Choroid plexus epithelial cell (primary cell): ENCODE results near the gene SIT1.

Experiments used
- DNase-seq: peaks from one replicate; pipeline ENCODE4 v3.0.0-alpha.2; 2010; ENCODE audit warnings: low read depth
- H3K4me3 ChIP-seq: 2 replicates; pipeline ENCODE4 v1.5.1; 2011; ENCODE audit warnings: low read depth, mild to moderate bottlenecking, control low read depth, low read length, moderate library complexity
- CTCF ChIP-seq: conservative IDR thresholded peaks from 2 replicates; pipeline ENCODE4 v1.5.1; 2011; ENCODE audit warnings: low read depth, mild to moderate bottlenecking, control low read depth, inconsistent platforms, low read length, moderate library complexity

SIT1 gene

DNA sequence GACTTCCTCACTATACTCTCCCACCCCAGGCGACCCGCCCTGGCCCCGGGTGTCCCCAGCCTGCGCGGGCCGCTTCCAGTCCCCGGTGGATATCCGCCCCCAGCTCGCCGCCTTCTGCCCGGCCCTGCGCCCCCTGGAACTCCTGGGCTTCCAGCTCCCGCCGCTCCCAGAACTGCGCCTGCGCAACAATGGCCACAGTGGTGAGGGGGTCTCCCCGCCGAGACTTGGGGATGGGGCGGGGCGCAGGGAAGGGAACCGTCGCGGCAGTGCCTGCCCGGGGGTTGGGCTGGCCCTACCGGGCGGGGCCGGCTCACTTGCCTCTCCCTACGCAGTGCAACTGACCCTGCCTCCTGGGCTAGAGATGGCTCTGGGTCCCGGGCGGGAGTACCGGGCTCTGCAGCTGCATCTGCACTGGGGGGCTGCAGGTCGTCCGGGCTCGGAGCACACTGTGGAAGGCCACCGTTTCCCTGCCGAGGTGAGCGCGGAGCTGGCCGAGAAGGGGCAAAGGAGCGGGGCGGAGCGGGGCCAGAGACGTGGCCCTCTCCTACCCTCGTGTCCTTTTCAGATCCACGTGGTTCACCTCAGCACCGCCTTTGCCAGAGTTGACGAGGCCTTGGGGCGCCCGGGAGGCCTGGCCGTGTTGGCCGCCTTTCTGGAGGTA is 25.1 kb upstream of the SIT1 start:
- peak overlapping the region; percentile 59 for H3K4me3 ChIP-seq
- no peak for DNase-seq
- TF ChIP-seq CTCF: no peak

GRCh38 chr9:35675204-35675603 is 24.5 kb upstream of the SIT1 start:
- TF ChIP-seq CTCF: no peak
- DNase-seq: no peak
- H3K4me3 ChIP-seq: peak overlapping the region; percentile 59

GRCh38 chr9:35674025-35674361 is 23.3 kb upstream of the SIT1 start:
- H3K4me3 ChIP-seq: no peak overlapping the region
- no peak for TF ChIP-seq CTCF
- DNase-seq: no peak

GRCh38 chr9:35673132-35674024 is 22.6 kb upstream of the SIT1 start, which contains the start of gene CA9:
Gene CA9, plus strand, starts transcription at chr9:35673928. Its CDS starts 32 bp downstream, at chr9:35673960.
- H3K4me3 ChIP-seq: no peak within 1 kb of the TSS
- TF ChIP-seq CTCF: no peak
- no peak for DNase-seq

DNA sequence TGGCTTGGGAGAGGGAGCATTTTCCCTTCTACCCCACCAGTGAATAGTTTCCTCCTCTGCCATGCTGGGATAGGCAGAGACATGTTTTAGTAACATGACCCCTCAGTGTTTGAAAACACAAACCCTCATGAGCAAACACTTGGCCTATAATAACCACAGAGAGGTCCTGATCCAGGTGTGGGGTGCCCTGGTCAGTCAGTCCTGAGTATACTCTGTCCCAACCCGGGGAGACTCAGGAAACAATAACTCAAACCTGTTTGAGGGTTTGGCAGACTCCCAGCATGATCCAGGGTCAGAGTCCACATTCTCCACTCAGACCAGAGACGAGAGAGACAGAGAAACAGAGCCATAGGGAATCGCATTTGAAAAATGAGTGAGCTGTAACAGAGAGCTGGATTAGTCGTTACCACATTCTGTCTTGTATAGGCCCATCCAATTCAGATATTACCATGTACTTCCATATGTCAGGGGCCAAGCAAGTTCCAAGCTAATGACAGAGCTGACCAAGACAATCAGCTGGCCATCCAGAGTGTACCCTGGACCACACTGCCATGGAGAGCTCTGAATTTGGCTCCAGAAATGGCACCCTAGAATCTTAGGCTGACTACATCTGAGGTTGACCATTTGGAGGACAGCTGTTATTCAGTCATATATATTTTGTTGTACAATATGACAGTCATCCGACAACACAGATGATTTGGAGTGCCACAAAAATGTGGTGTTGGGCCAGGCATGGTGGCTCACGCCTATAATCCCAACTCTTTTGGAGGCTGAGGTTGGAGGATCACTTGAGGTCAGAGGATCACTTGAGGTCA is 18.8 kb upstream of the SIT1 start:
- TF ChIP-seq CTCF: no peak
- DNase-seq: peak; percentile 83
- no peak overlapping the region for H3K4me3 ChIP-seq

DNA sequence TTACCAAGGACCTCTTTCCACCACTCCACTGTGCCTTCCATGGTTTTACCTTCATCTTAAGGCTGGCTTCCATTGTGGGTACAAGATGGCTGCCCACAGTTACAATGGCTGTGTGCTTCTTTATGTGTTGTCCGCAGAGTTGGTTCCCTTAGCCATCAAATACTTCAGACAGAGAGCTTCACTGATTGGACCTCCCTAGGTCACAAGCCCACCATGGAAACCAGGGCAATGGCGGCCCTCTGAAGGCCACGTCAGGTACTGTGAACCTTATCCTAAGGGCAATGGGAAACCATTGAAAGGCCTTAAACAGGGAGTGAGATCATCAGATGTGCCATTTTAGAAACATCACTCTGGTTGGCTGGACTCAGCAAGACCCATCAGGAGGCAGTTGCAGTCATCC is 17.2 kb upstream of the SIT1 start:
- TF ChIP-seq CTCF: no peak
- no peak overlapping the region for H3K4me3 ChIP-seq
- DNase-seq: no peak
